A549 (cell line): ENCODE results near the gene BCL6. TPM values are rescaled to one million over a fixed set of nuclear protein-coding genes. Genes with fewer than 3 reads are reported as not detected.

Experiments used
- ATAC-seq, 2 experiments: fragments of 200-7000 bp in 1 of 2; fragments of >200 bp in 1 of 2; cut with Nextera tagmentation in 1 of 2; cut with Tn5 transposase in 1 of 2; 3 replicates each; pipeline versions ENCODE4 v1.8.0 to v1.9.1; 2018 to 2020; ENCODE audit warnings: mild to moderate bottlenecking in 1 of 2, moderate library complexity in 1 of 2
- CTCF ChIA-PET: fragments of 300-600 bp; sonication (Branson Sonifier 250); formaldehyde crosslinking; extraction: SDS; loops from one replicate; lab custom pipeline; 2021; ENCODE audit warnings: antibody characterized with exemption, inconsistent platforms; lab: Yijun Ruan, JAX
- POLR2A ChIA-PET: fragments of 350-600 bp; formaldehyde crosslinking; extraction: SDS; loops from one replicate; lab custom pipeline; 2021; ENCODE audit warnings: antibody characterized with exemption, inconsistent platforms; lab: Yijun Ruan, JAX
- DNase-seq, 2 experiments: peaks; one replicate each; pipeline versions ENCODE4 v3.0.0 to v3.0.0-alpha.2; 2011 to 2016; ENCODE audit warnings: low read depth in 1 of 2, low spot score in 1 of 2
- FAIRE-seq: peaks from 2 replicates; lab custom pipeline; 2011; peaks lifted over from hg19 to GRCh38; lab: Jason Lieb, UNC
- H3K27ac ChIP-seq, 2 experiments: fragments of >200 bp; sonication (Bioruptor Twin); formaldehyde crosslinking; 3 replicates each; pipeline ENCODE4 v1.5.1; 2016 to 2017
- H3K4me1 ChIP-seq: fragments of >200 bp; sonication (Bioruptor Twin); formaldehyde crosslinking; 3 replicates; pipeline ENCODE4 v1.6.1; 2016
- H3K4me2 ChIP-seq: fragments of >200 bp; sonication (Bioruptor Twin); formaldehyde crosslinking; 3 replicates; pipeline ENCODE4 v1.6.1; 2016
- H3K4me3 ChIP-seq: fragments of >200 bp; sonication (Bioruptor Twin); formaldehyde crosslinking; 3 replicates; pipeline ENCODE4 v1.5.1; 2016
- H3K9me3 ChIP-seq: fragments of >200 bp; sonication (Bioruptor Twin); formaldehyde crosslinking; 3 replicates; pipeline ENCODE4 v1.6.1; 2016
- ATOH8 ChIP-seq: fragments of 250-450 bp; sonication (Bioruptor Pico); IDR thresholded peaks from 2 replicates; pipeline ENCODE4 v1.5.0; 2020; ENCODE audit warnings: low read depth, mild to moderate bottlenecking, moderate library complexity
- BHLHE40 ChIP-seq: IDR thresholded peaks from 2 replicates; pipeline ENCODE4 v1.6.1; 2012; ENCODE audit warnings: low read depth, low read length, inconsistent platforms
- CHD4 ChIP-seq: fragments of 200-600 bp; sonication (generic); IDR thresholded peaks from 2 replicates; pipeline ENCODE4 v1.6.1; 2016; ENCODE audit warnings: antibody characterized with exemption, mild to moderate bottlenecking, borderline replicate concordance
- FOSB ChIP-seq: fragments of 250-450 bp; sonication (Bioruptor Pico); IDR thresholded peaks from 2 replicates; pipeline ENCODE4 v1.5.0; 2020; ENCODE audit warnings: mild to moderate bottlenecking, moderate library complexity
- GATA3 ChIP-seq: IDR thresholded peaks from 2 replicates; pipeline ENCODE4 v1.6.1; 2012; ENCODE audit warnings: borderline replicate concordance
- HDAC2 ChIP-seq: fragments of 200-600 bp; sonication (generic); IDR thresholded peaks from 2 replicates; pipeline ENCODE4 v1.6.1; 2016
- HOXA7 ChIP-seq: fragments of 250-450 bp; sonication (Bioruptor Pico); IDR thresholded peaks from 2 replicates; pipeline ENCODE4 v1.5.0; 2020; ENCODE audit warnings: mild to moderate bottlenecking, moderate library complexity
- JUN ChIP-seq, 2 experiments: fragments of >200 bp; sonication (Bioruptor Twin); formaldehyde crosslinking; IDR thresholded peaks; 2 replicates in 1 of 2; 3 replicates in 1 of 2; pipeline ENCODE4 v1.6.1; 2016 to 2017
- NPAS2 ChIP-seq: fragments of 250-450 bp; sonication (Bioruptor Pico); IDR thresholded peaks from 2 replicates; pipeline ENCODE4 v1.8.0; 2022; ENCODE audit warnings: mild to moderate bottlenecking, moderate library complexity, borderline replicate concordance
- PBX3 ChIP-seq: IDR thresholded peaks from 2 replicates; pipeline ENCODE4 v1.6.1; 2012
- POLR2AphosphoS2 ChIP-seq: conservative IDR thresholded peaks from 2 replicates; pipeline ENCODE4 v1.6.1; 2012; ENCODE audit warnings: low read length, improper control_type of control experiment, inconsistent platforms
- RNF2 ChIP-seq: fragments of 200-600 bp; sonication (generic); IDR thresholded peaks from 2 replicates; pipeline ENCODE4 v1.6.1; 2016; ENCODE audit warnings: low read depth, mild to moderate bottlenecking, antibody characterized with exemption, moderate library complexity, borderline replicate concordance
- SREBF2 ChIP-seq: fragments of 450-650 bp; IDR thresholded peaks from 2 replicates; pipeline ENCODE4 v1.6.1; 2014; ENCODE audit warnings: mild to moderate bottlenecking, moderate library complexity
- WGBS: methylation state at CpG from one replicate; pipeline ENCODE4 v1.1.6; 2017; ENCODE audit errors: missing lambda C conversion rate; 5-methylcytosine and 5-hydroxymethylcytosine counted together
- polyA plus RNA-seq, 4 experiments: library from polyadenylated mRNA; depleted of rRNA in 3 of 4; stranded (reverse); fragments of >200 nt; fragmentation: RNase III in 1 of 4; extraction: RNeasy Plus Mini Kit Qiagen cat#74134 plus additional on column Dnase treatment in 1 of 4; gene quantifications; 2 replicates in 3 of 4; 3 replicates in 1 of 4; pipeline ENCODE4 v1.2.3, GENCODE V29; 2011 to 2017
- TF ChIP-seq, protein P1 (sequence below): fragments of 200-600 bp; sonication (generic); IDR thresholded peaks from 2 replicates; pipeline ENCODE4 v1.6.1; 2016; ENCODE audit warnings: antibody characterized with exemption, mild to moderate bottlenecking, moderate library complexity
- TF ChIP-seq, protein P2 (sequence below): IDR thresholded peaks from 2 replicates; pipeline ENCODE4 v1.6.1; 2012; ENCODE audit warnings: low read depth, borderline replicate concordance

BCL6 gene
- polyA plus RNA-seq, 2 of the 4 experiments (the other 2 are of a cell fraction), result 7.0 to 10.4 TPM

DNA sequence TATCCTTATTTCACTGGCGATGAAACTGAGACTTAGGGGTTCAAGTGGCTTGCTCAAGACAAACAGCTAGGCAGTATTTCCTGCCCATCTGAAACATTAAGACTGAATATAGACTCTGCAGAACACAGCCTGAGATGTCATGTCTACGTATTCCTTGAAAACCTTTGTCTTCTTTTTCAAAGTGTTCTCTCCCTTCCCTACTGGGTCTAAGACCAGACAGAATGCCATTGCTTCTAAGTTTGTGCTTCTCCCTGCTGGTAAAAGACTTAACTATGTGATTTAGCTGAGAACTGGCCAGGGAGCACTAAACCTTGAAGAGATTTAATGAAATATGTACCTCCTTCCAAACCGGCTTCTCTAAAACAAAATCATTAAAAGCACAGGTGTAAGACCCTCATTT lies 9.9 kb downstream of the BCL6 start:
- Histone ChIP-seq H3K9me3 (no peaks in the 10 kb centered on the region), H3K27ac (no peak overlapping the region), H3K4me3 (no peak overlapping the region), H3K4me2 (no peak overlapping the region), H3K4me1 (peaks cover 22% of the 10 kb centered on the region)
- POLR2A ChIA-PET, result no interaction called here
- no peak for TF ChIP-seq CHD4
- TF ChIP-seq GATA3, result no peak
- no peak for TF ChIP-seq PBX3
- no peak for TF ChIP-seq HDAC2
- CTCF ChIA-PET, result interaction anchor here (0.6 to 1.2 kb wide), 2 partner anchors 16 to 1218 kb away, joined by 3 to 5 read pairs; no protein-coding TSS in a partner anchor
- DNase-seq (no peak), ATAC-seq (no peak), FAIRE-seq (no peak)
- 96% methylated on average over 3 of the region's 3 CpGs for WGBS

DNA sequence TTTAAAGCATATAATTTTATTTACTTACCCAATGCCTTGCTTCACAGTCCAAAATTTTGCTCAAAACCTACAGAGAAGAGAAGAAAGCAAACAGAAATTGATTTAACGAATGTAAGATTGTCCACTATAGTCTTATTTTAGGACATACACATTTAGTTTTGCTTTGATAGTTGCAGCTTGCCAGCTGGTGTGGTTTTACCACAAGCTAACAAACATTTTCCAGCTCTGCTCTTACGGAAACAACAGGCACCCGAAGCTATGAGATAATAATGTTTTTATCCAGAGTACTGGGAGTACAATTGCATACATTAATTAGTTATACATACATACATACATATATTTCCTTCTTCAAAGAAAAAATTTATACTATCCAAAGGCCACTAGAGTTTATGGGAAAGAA lies 10.4 kb downstream of the BCL6 start:
- 94% methylated on average over 3 of the region's 3 CpGs for WGBS
- FAIRE-seq (no peak), ATAC-seq (no peak), DNase-seq (no peak)
- CTCF ChIA-PET, result interaction anchor here (1.1 to 1.7 kb wide), 3 partner anchors 8 to 1220 kb away, joined by 3 to 5 read pairs (median 5); no protein-coding TSS in a partner anchor
- no peak overlapping the region for H3K27ac ChIP-seq
- POLR2A ChIA-PET, result no interaction called here
- H3K4me3 ChIP-seq, result no peak overlapping the region
- TF ChIP-seq, protein P1, sequence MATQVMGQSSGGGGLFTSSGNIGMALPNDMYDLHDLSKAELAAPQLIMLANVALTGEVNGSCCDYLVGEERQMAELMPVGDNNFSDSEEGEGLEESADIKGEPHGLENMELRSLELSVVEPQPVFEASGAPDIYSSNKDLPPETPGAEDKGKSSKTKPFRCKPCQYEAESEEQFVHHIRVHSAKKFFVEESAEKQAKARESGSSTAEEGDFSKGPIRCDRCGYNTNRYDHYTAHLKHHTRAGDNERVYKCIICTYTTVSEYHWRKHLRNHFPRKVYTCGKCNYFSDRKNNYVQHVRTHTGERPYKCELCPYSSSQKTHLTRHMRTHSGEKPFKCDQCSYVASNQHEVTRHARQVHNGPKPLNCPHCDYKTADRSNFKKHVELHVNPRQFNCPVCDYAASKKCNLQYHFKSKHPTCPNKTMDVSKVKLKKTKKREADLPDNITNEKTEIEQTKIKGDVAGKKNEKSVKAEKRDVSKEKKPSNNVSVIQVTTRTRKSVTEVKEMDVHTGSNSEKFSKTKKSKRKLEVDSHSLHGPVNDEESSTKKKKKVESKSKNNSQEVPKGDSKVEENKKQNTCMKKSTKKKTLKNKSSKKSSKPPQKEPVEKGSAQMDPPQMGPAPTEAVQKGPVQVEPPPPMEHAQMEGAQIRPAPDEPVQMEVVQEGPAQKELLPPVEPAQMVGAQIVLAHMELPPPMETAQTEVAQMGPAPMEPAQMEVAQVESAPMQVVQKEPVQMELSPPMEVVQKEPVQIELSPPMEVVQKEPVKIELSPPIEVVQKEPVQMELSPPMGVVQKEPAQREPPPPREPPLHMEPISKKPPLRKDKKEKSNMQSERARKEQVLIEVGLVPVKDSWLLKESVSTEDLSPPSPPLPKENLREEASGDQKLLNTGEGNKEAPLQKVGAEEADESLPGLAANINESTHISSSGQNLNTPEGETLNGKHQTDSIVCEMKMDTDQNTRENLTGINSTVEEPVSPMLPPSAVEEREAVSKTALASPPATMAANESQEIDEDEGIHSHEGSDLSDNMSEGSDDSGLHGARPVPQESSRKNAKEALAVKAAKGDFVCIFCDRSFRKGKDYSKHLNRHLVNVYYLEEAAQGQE, result no peak
- TF ChIP-seq POLR2AphosphoS2 (no peak), ATOH8 (CRISPR knock-in tag) (no peak), RNF2 (no peak), SREBF2 (no peak)
- H3K9me3 ChIP-seq, result no peaks in the 10 kb centered on the region
- peaks cover 19% of the 10 kb centered on the region for H3K4me1 ChIP-seq
- H3K4me2 ChIP-seq, result no peak overlapping the region

GRCh38 chr3:187733371-187733770 lies 11.9 kb downstream of the BCL6 start:
- no peaks in the 10 kb centered on the region for H3K9me3 ChIP-seq
- DNase-seq (no peak), ATAC-seq (no peak), FAIRE-seq (no peak)
- CTCF ChIA-PET, result interaction anchor here (1.1 to 1.7 kb wide), 3 partner anchors 9 to 1222 kb away, joined by 3 to 5 read pairs (median 3); no protein-coding TSS in a partner anchor
- H3K27ac ChIP-seq, result no peak overlapping the region
- H3K4me1 ChIP-seq, result peaks cover 19% of the 10 kb centered on the region
- 96% methylated on average over 11 of the region's 11 CpGs for WGBS
- TF ChIP-seq HOXA7 (CRISPR knock-in tag), result no peak
- no peak for TF ChIP-seq FOSB (CRISPR knock-in tag)
- TF ChIP-seq NPAS2 (CRISPR knock-in tag), result no peak
- no peak for TF ChIP-seq BHLHE40
- no peak for TF ChIP-seq HDAC2
- TF ChIP-seq GATA3, result no peak
- TF ChIP-seq JUN (IDR thresholded peaks at IDR 0.05), result no peak
- TF ChIP-seq, protein P2, sequence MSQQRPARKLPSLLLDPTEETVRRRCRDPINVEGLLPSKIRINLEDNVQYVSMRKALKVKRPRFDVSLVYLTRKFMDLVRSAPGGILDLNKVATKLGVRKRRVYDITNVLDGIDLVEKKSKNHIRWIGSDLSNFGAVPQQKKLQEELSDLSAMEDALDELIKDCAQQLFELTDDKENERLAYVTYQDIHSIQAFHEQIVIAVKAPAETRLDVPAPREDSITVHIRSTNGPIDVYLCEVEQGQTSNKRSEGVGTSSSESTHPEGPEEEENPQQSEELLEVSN, result no peak
- TF ChIP-seq, all 56 proteins: peak for 0
- H3K4me2 ChIP-seq, result no peak overlapping the region
- H3K4me3 ChIP-seq, result no peak overlapping the region
- POLR2A ChIA-PET, result no interaction called here
